HUES64 (cell line): ENCODE measurements around the gene BAIAP2.

Experiments
- H3K27ac ChIP-seq: 2 replicates; pipeline ENCODE4 v1.7.0; 2013; ENCODE audit warnings: low read depth, low read length, inconsistent platforms
- H3K27me3 ChIP-seq: 2 replicates; pipeline ENCODE4 v1.6.1; 2013; ENCODE audit warnings: mild to moderate bottlenecking, low read length; ENCODE audit not compliant: insufficient read depth
- H3K36me3 ChIP-seq: 2 replicates; pipeline ENCODE4 v1.6.1; 2013; ENCODE audit warnings: mild to moderate bottlenecking, low read length; ENCODE audit not compliant: insufficient read depth
- H3K4me1 ChIP-seq: 2 replicates; pipeline ENCODE4 v1.6.1; 2013; ENCODE audit warnings: mild to moderate bottlenecking, low read length, moderate library complexity; ENCODE audit not compliant: insufficient read depth
- H3K4me3 ChIP-seq: 2 replicates; pipeline ENCODE4 v1.5.1; 2013; ENCODE audit warnings: mild to moderate bottlenecking, low read length, moderate library complexity
- H3K9ac ChIP-seq: 2 replicates; pipeline ENCODE4 v1.6.1; 2013; ENCODE audit warnings: mild to moderate bottlenecking, low read depth, low read length
- H3K9me3 ChIP-seq: 2 replicates; pipeline ENCODE4 v1.6.1; 2013; ENCODE audit warnings: low read depth, low read length; ENCODE audit not compliant: insufficient read depth
- WGBS: fragments of 150-250, 120-280 bp; methylation state at CpG from one replicate; pipeline ENCODE4 v1.1.7; 2013; ENCODE audit warnings: missing lambda C conversion rate; 5-methylcytosine and 5-hydroxymethylcytosine counted together

The BAIAP2 gene

GRCh38 chr17:81042606-81043005 is 7.7 kb downstream of the BAIAP2 start:
- no peaks in the 10 kb centered on the region for H3K9me3 ChIP-seq
- peaks cover 4% of the 10 kb centered on the region; the same call in 1 of the 2 replicates for H3K4me1 ChIP-seq
- H3K27me3 ChIP-seq = no peaks in the 10 kb centered on the region
- 95% methylated on average over 7 of the region's 9 CpGs for WGBS
- H3K27ac ChIP-seq = no peak overlapping the region
- H3K4me3 ChIP-seq = no peak overlapping the region
- H3K36me3 ChIP-seq = no peaks in the 10 kb centered on the region
- H3K9ac ChIP-seq = no peak overlapping the region

- H3K9me3 ChIP-seq = no peaks in the 10 kb centered on the region
- no peak overlapping the region for H3K4me3 ChIP-seq
- peaks cover 4% of the 10 kb centered on the region; the same call in 1 of the 2 replicates for H3K4me1 ChIP-seq
- WGBS = 94% methylated on average over 19 of the region's 19 CpGs
- no peaks in the 10 kb centered on the region for H3K27me3 ChIP-seq
- no peaks in the 10 kb centered on the region for H3K36me3 ChIP-seq
- H3K27ac ChIP-seq = peak overlapping the region; percentile 49; the same call in 1 of the 2 replicates
- no peak overlapping the region for H3K9ac ChIP-seq
Measured at GRCh38 chr17:81043319-81043724, 8.4 kb downstream of the BAIAP2 start.

DNA sequence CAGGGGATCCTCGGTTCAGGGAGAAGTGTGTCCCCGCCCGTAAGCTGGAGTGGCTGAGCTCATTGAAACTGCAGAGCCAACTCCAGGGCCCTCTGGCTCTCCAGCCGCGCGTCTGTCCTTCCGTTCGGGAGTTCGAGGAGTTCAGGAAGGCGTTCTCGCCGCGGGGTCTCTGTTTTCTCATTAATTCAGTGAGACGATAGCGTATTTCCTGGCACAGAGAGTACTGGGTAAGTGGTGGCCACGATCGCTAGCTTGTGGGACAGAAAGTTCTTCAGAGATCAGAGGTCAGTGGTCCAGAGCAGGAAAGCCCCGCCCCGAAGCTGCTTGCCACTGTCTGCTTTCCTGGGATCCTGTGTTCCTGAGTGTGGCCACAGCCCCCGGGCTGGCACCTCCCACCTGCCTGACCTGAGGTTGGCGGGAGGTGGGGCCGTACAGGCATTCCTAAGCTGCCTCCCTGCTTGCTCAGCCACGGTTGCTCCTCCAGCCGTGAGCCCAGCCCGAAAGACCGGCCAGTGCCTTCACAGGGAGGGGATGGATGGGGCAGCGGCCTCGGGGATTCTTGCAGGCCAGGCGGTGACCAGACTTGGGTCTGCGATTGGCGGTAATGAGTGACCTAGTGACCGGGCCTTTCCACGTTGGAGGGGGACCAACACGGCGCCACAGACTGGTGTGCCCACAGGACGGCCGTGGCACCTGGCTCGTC is 8.9 kb downstream of the BAIAP2 start:
- Histone ChIP-seq H3K4me1 (peaks cover 4% of the 10 kb centered on the region; the same call in 1 of the 2 replicates), H3K27ac (peak overlapping the region; percentile 49; the same call in 1 of the 2 replicates), H3K27me3 (no peaks in the 10 kb centered on the region), H3K9me3 (no peaks in the 10 kb centered on the region), H3K36me3 (no peaks in the 10 kb centered on the region), H3K4me3 (no peak overlapping the region), H3K9ac (no peak overlapping the region)
- 73% methylated on average over 38 of the region's 38 CpGs for WGBS

- Histone ChIP-seq H3K27ac (no peak overlapping the region; the same call in 1 of the 2 replicates), H3K9me3 (no peaks in the 10 kb centered on the region), H3K4me3 (no peak overlapping the region), H3K36me3 (no peaks in the 10 kb centered on the region), H3K9ac (no peak overlapping the region), H3K27me3 (no peaks in the 10 kb centered on the region), H3K4me1 (peaks cover 4% of the 10 kb centered on the region; the same call in 1 of the 2 replicates)
- 94% methylated on average over 14 of the region's 14 CpGs for WGBS
Measured at GRCh38 chr17:81044428-81044763, 9.4 kb downstream of the BAIAP2 start.

DNA sequence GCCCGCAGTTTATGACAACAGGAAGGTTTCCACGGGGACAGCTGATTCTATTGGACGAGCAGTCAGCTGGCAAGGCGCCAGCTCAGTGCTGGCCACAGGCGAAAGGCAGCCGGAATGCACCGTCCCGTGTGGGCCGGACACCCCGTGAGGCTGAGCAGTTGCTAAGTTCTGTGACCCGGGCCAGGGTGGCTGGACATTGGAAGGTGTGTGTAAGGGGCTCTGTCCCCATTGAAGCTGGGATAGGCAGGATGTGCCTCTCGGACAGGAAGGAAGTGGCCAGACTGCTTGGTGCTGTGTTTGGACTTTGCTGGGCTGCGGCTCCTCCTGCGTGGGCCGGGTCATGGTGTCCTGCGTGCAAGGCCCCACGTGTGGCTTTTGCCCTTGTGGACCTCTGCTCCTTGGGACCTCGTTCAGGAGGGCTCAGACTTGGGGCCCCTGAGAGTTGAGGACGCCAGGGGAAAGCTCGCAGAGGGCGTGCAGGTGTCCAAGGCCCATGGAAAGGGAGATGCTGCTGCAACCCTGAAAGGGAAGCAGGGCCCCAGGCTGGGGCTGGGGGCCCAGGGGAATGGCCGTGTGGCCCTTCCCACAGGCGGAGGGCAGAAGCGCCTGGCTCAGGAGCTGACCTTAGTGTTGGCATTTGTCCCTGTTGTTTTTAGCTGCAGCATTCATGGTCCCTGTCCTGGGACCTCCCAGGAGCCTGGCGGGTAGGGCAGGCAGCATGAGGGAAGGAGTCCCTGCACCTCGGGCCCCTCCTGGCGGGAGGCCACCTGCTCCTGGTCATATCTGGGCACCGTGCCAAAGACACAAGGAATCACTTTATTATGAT is 10.0 kb downstream of the BAIAP2 start:
- 94% methylated on average over 28 of the region's 28 CpGs for WGBS
- H3K27ac ChIP-seq = no peak overlapping the region
- no peak overlapping the region for H3K9ac ChIP-seq
- H3K36me3 ChIP-seq = no peaks in the 10 kb centered on the region
- H3K4me1 ChIP-seq = peaks cover 4% of the 10 kb centered on the region; the same call in 1 of the 2 replicates
- no peak overlapping the region for H3K4me3 ChIP-seq
- H3K27me3 ChIP-seq = no peaks in the 10 kb centered on the region
- H3K9me3 ChIP-seq = no peaks in the 10 kb centered on the region

- Histone ChIP-seq H3K27ac (no peak overlapping the region), H3K27me3 (no peaks in the 10 kb centered on the region), H3K36me3 (no peaks in the 10 kb centered on the region), H3K4me1 (0 out of 2 replicates have a peak, but pooled peaks cover under 1% of the 10 kb centered on the region), H3K9ac (no peak overlapping the region), H3K9me3 (no peaks in the 10 kb centered on the region), H3K4me3 (no peak overlapping the region)
- 92% methylated on average over 9 of the region's 9 CpGs for WGBS
Measured at GRCh38 chr17:81045590-81046095, 10.7 kb downstream of the BAIAP2 start.

GRCh38 chr17:81046132-81046769 is 11.3 kb downstream of the BAIAP2 start:
- H3K4me1 ChIP-seq = no peaks in the 10 kb centered on the region
- 95% methylated on average over 17 of the region's 17 CpGs for WGBS
- no peaks in the 10 kb centered on the region for H3K27me3 ChIP-seq

GRCh38 chr17:81046770-81047359 is 11.9 kb downstream of the BAIAP2 start:
- no peaks in the 10 kb centered on the region for H3K27me3 ChIP-seq
- 94% methylated on average over 18 of the region's 18 CpGs for WGBS
- H3K4me1 ChIP-seq = no peaks in the 10 kb centered on the region
- no peak overlapping the region for H3K9ac ChIP-seq
- H3K27ac ChIP-seq = no peak overlapping the region
- no peaks in the 10 kb centered on the region for H3K36me3 ChIP-seq
- no peaks in the 10 kb centered on the region for H3K9me3 ChIP-seq
- no peak overlapping the region for H3K4me3 ChIP-seq

More at GRCh38 chr17:81046132-81046769, 11.3 kb downstream of the BAIAP2 start:
- no peaks in the 10 kb centered on the region for H3K36me3 ChIP-seq
- no peaks in the 10 kb centered on the region for H3K9me3 ChIP-seq
- H3K4me3 ChIP-seq = no peak overlapping the region
- no peak overlapping the region for H3K27ac ChIP-seq
- no peak overlapping the region for H3K9ac ChIP-seq

GRCh38 chr17:81048827-81049371 is 13.9 kb downstream of the BAIAP2 start:
- Histone ChIP-seq H3K9me3 (no peaks in the 10 kb centered on the region), H3K36me3 (no peaks in the 10 kb centered on the region), H3K27me3 (no peaks in the 10 kb centered on the region), H3K27ac (no peak overlapping the region), H3K9ac (no peak overlapping the region), H3K4me1 (0 out of 2 replicates have a peak, but pooled peaks cover 3% of the 10 kb centered on the region), H3K4me3 (no peak overlapping the region)
- WGBS = 90% methylated on average over 28 of the region's 28 CpGs

GRCh38 chr17:81049372-81049911 is 14.5 kb downstream of the BAIAP2 start:
- Histone ChIP-seq H3K27ac (no peak overlapping the region), H3K36me3 (no peaks in the 10 kb centered on the region), H3K9me3 (no peaks in the 10 kb centered on the region), H3K9ac (no peak overlapping the region), H3K27me3 (no peaks in the 10 kb centered on the region), H3K4me3 (no peak overlapping the region), H3K4me1 (0 out of 2 replicates have a peak, but pooled peaks cover 3% of the 10 kb centered on the region)
- 88% methylated on average over 17 of the region's 17 CpGs for WGBS
